Smooth muscle cell (in vitro differentiated cells): Measurements from ENCODE around the gene OXNAD1. TPM values are rescaled to one million over a fixed set of nuclear protein-coding genes. Genes with fewer than 3 reads are reported as not detected.

Experiments used
- DNase-seq: peaks from one replicate; lab custom pipeline; 2025; ENCODE audit not compliant: unreplicated experiment; lab: John Stamatoyannopoulos, UW
- H2AFZ ChIP-seq: fragments of 200-600 bp; sonication (generic); 2 replicates; pipeline ENCODE4 v1.6.0; 2016; ENCODE audit warnings: antibody characterized with exemption, low read depth, mild to moderate bottlenecking
- H3F3A ChIP-seq: fragments of 200-600 bp; sonication (generic); 2 replicates; pipeline ENCODE4 v1.6.0; 2017; ENCODE audit warnings: antibody characterized with exemption, low read depth
- H3K27ac ChIP-seq: fragments of 200-600 bp; sonication (generic); 2 replicates; pipeline ENCODE4 v1.5.1; 2016; ENCODE audit warnings: low read depth, mild to moderate bottlenecking
- H3K27me3 ChIP-seq: fragments of 200-600 bp; sonication (generic); 2 replicates; pipeline ENCODE4 v1.6.1; 2016; ENCODE audit warnings: low read depth, mild to moderate bottlenecking
- H3K36me3 ChIP-seq: fragments of 200-600 bp; sonication (generic); 2 replicates; pipeline ENCODE4 v1.5.1; 2016; ENCODE audit warnings: low read depth
- H3K4me1 ChIP-seq: fragments of 200-600 bp; sonication (generic); 2 replicates; pipeline ENCODE4 v1.5.1; 2016; ENCODE audit warnings: low read depth
- H3K4me2 ChIP-seq: fragments of 200-600 bp; sonication (generic); 2 replicates; pipeline ENCODE4 v1.6.0; 2016; ENCODE audit warnings: mild to moderate bottlenecking
- H3K4me3 ChIP-seq: fragments of 200-600 bp; sonication (generic); 2 replicates; pipeline ENCODE4 v1.5.1; 2016; ENCODE audit warnings: mild to moderate bottlenecking
- H3K79me2 ChIP-seq: fragments of 200-600 bp; sonication (generic); 2 replicates; pipeline ENCODE4 v1.6.0; 2016; ENCODE audit warnings: low read depth, mild to moderate bottlenecking
- H3K9ac ChIP-seq: fragments of 200-600 bp; sonication (generic); 2 replicates; pipeline ENCODE4 v1.6.0; 2016; ENCODE audit warnings: low read depth
- H3K9me3 ChIP-seq: fragments of 200-600 bp; sonication (generic); replicated peaks from 2 replicates; pipeline ENCODE4 v1.5.1; 2016; ENCODE audit warnings: low read depth
- H4K20me1 ChIP-seq: fragments of 200-600 bp; sonication (generic); 2 replicates; pipeline ENCODE4 v1.6.0; 2016; ENCODE audit warnings: low read depth
- CTCF ChIP-seq: fragments of 200-600 bp; sonication (generic); IDR thresholded peaks from 2 replicates; pipeline ENCODE4 v1.5.1; 2017; ENCODE audit warnings: borderline replicate concordance, mild to moderate bottlenecking, antibody characterized with exemption; ENCODE audit not compliant: insufficient read depth, poor library complexity, severe bottlenecking
- WGBS: methylation state at CpG from one replicate; pipeline ENCODE4 v1.1.7; 2016; ENCODE audit warnings: low lambda C conversion rate; 5-methylcytosine and 5-hydroxymethylcytosine counted together
- polyA plus RNA-seq: library from polyadenylated mRNA; unstranded; fragments of >200 nt; fragmentation: Nextera tagmentation; extraction: Ambion mirVana; gene quantifications from 2 replicates; pipeline ENCODE4 v1.2.1, GENCODE V29; 2016
- total RNA-seq: library from RNA; depleted of rRNA; stranded (reverse); fragments of >200 nt; gene quantifications from 2 replicates; pipeline ENCODE4 v1.2.3, GENCODE V29; 2014

Gene OXNAD1
- total and polyA plus RNA-seq, 2 experiments from 2014 or later = 12.4 to 15.7 TPM

GRCh38 chr3:16258866-16259265 is 6.1 kb upstream of the OXNAD1 start:
- Histone ChIP-seq H3K79me2 (peaks cover 16% of the 10 kb centered on the region), H3K4me3 (no peak overlapping the region)
- no peak for TF ChIP-seq CTCF

GRCh38 chr3:16260046-16260445 is 5.0 kb upstream of the OXNAD1 start:
- Histone ChIP-seq H2AFZ (no peak overlapping the region), H4K20me1 (no peaks in the 10 kb centered on the region), H3K27me3 (no peaks in the 10 kb centered on the region), H3K36me3 (peaks cover 10% of the 10 kb centered on the region), H3K4me3 (no peak overlapping the region), H3K27ac (no peak overlapping the region), H3K9ac (no peak overlapping the region), H3K4me2 (no peak overlapping the region), H3K4me1 (peaks cover 4% of the 10 kb centered on the region), H3K9me3 (no peaks in the 10 kb centered on the region), H3K79me2 (peaks cover 23% of the 10 kb centered on the region), H3F3A (no peaks in the 10 kb centered on the region)
- 94% methylated on average over 1 of the region's 1 CpG for WGBS
- no peak for DNase-seq
- TF ChIP-seq CTCF = no peak

More at GRCh38 chr3:16258866-16259265, 6.1 kb upstream of the OXNAD1 start:
- no peaks in the 10 kb centered on the region for H3K9me3 ChIP-seq
- peaks cover 8% of the 10 kb centered on the region for H3K4me1 ChIP-seq
- H3F3A ChIP-seq = no peaks in the 10 kb centered on the region
- H2AFZ ChIP-seq = no peak overlapping the region
- WGBS = 88% methylated on average over 1 of the region's 1 CpG
- H3K27me3 ChIP-seq = no peaks in the 10 kb centered on the region
- no peaks in the 10 kb centered on the region for H4K20me1 ChIP-seq
- H3K36me3 ChIP-seq = peaks cover 10% of the 10 kb centered on the region
- no peak for DNase-seq
- H3K27ac ChIP-seq = no peak overlapping the region
- no peak overlapping the region for H3K4me2 ChIP-seq
- H3K9ac ChIP-seq = no peak overlapping the region

GRCh38 chr3:16262174-16262573 is 2.8 kb upstream of the OXNAD1 start:
- H3K4me2 ChIP-seq = no peak overlapping the region
- no peaks in the 10 kb centered on the region for H4K20me1 ChIP-seq
- H3K4me3 ChIP-seq = no peak overlapping the region
- no peak for DNase-seq
- H2AFZ ChIP-seq = no peak overlapping the region
- peaks cover 43% of the 10 kb centered on the region for H3K79me2 ChIP-seq
- no peaks in the 10 kb centered on the region for H3F3A ChIP-seq
- 92% methylated on average over 4 of the region's 4 CpGs for WGBS
- H3K4me1 ChIP-seq = peaks cover 6% of the 10 kb centered on the region
- TF ChIP-seq CTCF = no peak
- H3K27ac ChIP-seq = no peak overlapping the region
- H3K27me3 ChIP-seq = no peaks in the 10 kb centered on the region
- no peaks in the 10 kb centered on the region for H3K9me3 ChIP-seq
- H3K9ac ChIP-seq = no peak overlapping the region
- H3K36me3 ChIP-seq = peaks cover 10% of the 10 kb centered on the region

GRCh38 chr3:16264174-16264707 is 771 bp upstream of the OXNAD1 start:
- under 1% methylated on average over 21 of the region's 21 CpGs for WGBS
- no peaks in the 10 kb centered on the region for H3K9me3 ChIP-seq
- H3F3A ChIP-seq = no peaks in the 10 kb centered on the region
- peaks cover 56% of the 10 kb centered on the region for H3K79me2 ChIP-seq
- H2AFZ ChIP-seq = peak overlapping the region; percentile 74
- TF ChIP-seq CTCF = no peak
- H3K4me3 ChIP-seq = peak overlapping the region; percentile 71
- peak overlapping the region; percentile 96 for H3K4me2 ChIP-seq
- peak overlapping the region; percentile 86 for H3K27ac ChIP-seq
- peak overlapping the region; percentile 94 for H3K9ac ChIP-seq
- H3K36me3 ChIP-seq = peaks cover 10% of the 10 kb centered on the region
- H4K20me1 ChIP-seq = peaks cover 7% of the 10 kb centered on the region
- DNase-seq = no peak
- H3K4me1 ChIP-seq = peaks cover 6% of the 10 kb centered on the region
- H3K27me3 ChIP-seq = no peaks in the 10 kb centered on the region
